Fibroblast of skin of left quadriceps (primary cell): Measurements from ENCODE around the gene KISS1.
"Not testable (repeated sequence)": the region's sequence is repeated elsewhere in the genome, so short reads cannot be mapped to it uniquely, and the experiment has no call there.

Experiments
- DNase-seq, 2 experiments: peaks; one replicate each; pipeline ENCODE4 v3.0.0-alpha.2; 2013; ENCODE audit warnings: low read depth in 2 of 2

KISS1 gene, protein sequence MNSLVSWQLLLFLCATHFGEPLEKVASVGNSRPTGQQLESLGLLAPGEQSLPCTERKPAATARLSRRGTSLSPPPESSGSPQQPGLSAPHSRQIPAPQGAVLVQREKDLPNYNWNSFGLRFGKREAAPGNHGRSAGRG

DNA sequence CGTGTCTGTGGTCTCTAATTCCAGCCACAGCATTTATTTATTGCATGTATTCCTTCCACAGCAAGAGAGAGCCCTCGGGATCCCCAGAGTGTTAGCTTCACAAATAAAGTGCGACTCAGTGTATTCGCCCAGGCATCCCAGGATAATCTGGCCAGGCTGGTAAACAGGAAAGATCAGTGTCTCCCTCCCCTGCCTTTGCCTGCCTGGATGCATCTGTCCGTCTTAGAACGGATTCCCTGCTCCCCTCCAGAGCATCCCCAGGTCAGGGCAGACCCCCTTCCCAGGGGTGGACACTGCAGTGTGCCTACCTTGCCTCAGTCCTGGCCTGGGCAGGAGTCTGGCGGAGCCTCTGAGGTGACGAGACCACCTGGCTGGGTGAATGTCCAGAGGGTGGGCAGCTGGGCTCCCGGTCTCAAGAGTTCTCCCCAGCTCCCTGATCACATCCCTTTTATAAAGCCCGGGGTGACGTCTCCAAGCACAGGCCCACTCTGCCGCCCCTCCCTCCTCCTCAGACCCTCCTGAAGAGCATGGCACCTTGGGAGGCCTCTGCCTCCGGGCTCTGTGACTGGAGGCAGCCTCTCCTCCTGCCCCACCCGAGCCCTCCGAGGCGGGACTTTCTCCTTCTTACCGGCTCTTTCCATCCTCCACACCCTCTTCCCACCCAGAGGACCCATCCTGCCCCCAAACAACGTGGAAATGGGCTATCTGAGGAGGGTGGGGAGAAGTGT lies at the start of gene KISS1:
Gene KISS1, minus strand, starts transcription at position 424 of the 728 bp plus-strand sequence. CDS start 3,615 bp downstream, outside the sequence.
- no peak for DNase-seq

DNA sequence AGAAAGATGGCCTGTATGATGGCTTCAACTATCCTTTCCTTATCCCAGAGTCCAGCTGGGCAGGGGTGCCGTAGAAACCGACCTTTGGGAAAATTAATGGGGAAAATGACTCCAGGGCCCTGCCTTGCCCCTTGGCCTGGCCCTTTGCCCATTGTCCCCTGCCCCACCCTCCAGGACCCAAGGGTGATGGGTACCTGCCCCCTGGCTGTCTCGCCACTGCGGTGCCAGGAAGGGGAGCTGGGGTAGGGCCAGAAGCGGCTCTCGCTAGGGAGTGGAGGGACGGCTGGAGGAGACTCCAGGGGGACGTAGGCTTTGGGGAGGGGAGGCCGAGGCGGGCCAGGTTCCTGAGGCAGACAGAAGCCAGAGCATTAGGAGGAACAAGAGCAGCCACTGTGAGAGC lies 46.6 kb upstream of the KISS1 start:
- no peak for DNase-seq

DNA sequence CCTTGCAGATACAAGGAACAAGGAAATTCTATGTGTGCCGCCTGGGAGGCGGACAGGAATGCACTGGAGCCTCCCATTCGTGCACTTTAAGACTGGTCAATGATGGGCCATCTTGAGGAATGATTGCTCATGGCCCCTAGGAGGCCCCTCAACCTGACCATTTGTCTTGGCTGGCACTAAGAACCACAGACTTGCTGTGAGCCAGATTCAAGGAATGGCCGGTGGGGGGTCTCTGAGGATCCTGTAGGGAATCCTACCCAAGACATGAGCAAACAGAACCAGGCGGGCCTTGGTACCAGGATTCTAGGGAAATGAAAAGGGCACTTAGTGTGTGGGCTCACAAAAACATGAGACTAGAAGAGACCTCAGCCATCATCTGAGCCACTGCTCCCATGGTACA lies 45.6 kb upstream of the KISS1 start:
- DNase-seq, result no peak

DNA sequence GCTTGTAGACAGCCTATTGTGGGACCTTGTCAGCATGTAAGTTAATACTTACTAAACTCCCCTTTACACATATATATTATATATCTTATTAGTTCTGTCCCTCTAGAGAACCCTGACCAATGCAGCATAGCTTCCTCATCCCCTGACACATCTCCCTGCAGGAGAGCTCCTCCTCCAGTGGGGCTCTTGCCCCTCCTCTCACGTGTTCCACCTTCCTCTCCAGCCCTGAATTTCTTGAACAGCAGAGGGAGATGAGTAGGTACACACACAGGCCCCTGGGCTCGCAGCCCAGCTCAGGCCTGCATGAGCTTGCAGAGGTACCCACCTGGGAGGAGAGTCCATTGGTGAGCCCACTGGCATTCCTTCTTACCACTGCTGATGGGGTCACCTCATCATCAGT lies 44.8 kb upstream of the KISS1 start:
- DNase-seq, result no peak

DNA sequence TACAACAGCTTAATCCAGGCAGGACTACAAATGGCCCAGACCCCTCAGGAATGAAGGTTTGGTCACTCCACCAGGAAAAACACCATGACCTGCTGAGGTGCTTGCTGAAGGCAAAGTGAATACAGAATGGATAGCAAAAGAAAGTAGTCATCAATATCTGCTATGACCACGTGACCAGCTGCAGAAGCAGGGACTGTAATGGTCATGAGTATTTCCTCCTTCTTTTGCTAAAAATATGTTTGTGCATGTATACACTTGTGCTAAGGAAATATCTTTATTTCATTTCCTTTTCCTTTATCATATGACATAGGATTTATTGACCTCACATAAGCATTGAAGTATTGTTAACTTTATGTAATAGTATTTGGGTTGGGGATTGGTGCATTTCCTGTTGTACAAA lies 43.9 kb upstream of the KISS1 start:
- DNase-seq, result no peak

- DNase-seq, result not testable (repeated sequence)
Measured at GRCh38 chr1:204239401-204239800, 43.1 kb upstream of the KISS1 start.

DNA sequence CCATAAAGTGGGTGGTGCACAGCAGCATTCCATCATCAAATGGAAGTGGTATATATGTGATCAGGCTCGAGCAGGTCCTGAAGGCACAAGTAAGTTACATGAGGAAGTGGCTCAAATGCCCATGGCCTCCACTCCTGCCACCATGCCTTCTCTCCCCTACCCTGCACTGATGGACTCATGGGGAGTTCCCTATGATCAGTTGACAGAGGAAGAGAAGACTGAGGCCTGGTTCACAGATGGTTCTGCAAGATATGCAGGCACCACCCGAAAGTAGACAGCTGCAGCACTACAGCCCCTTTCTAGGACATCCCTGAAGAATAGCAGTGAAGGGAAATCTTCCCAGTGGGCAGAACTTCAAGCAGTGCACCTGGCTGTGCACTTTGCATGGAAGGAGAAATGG lies 42.2 kb upstream of the KISS1 start:
- DNase-seq, result not testable (repeated sequence)

DNA sequence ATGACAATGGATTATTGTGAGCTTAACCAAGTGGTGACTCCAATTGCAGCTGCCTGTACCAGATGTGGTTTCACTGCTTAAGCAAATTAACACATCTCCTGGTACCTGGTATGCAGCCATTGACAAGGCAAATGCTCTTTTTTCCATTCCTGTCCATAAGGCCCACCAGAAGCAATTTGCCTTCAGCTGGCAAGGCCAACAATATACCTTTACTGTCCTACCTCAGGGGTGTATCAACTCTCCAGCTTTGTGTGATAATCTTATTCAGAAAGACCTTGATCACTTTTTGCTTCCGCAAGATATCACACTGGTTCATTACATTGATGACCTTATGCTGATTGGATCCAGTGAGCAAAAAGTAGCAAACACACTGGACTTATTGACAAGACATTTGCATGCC lies 41.2 kb upstream of the KISS1 start:
- not testable (repeated sequence) for DNase-seq

- DNase-seq, result peak; percentile 38 to 57
Measured at GRCh38 chr1:204232526-204232925, 36.2 kb upstream of the KISS1 start.

DNA sequence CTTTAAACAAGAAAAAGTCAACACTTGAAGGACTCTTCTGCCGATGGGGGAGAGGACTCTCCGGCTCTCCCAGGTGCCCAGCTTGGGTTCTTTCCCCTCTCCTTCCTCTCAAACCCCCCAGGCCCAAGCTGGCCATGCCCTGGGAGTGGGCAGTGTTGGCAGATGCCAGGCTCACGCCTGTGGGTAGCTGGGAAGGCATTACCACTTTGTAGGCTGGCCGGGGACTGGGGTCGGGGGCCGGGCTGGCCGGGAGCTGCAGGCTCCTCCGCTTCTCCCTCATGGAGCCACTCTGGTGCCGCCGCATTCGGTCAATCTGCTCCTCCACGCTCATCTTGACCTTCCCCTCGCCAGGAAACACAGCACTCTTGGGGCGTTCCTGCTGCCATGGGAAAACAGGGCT lies 33.9 kb upstream of the KISS1 start:
- DNase-seq, result no peak

DNA sequence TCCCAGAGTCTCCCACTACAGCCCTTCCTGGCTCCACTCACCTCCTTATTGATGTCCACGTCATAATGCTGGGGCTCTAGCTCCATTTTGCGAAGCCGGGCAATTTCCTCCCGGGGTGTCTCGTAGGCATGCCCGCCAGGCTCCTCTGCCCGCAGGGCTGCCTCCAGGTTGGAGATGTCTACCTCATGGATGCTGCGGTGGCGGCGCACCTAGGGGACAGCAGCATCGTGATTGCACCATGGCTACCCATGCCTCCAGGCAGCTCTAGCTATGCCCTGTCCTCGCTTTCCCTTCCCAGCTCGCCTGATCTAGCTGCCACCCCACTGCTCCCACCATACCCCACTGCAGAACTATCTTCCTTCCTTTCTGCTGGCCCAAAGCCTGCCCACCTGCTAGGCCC lies 32.6 kb upstream of the KISS1 start:
- no peak for DNase-seq

DNA sequence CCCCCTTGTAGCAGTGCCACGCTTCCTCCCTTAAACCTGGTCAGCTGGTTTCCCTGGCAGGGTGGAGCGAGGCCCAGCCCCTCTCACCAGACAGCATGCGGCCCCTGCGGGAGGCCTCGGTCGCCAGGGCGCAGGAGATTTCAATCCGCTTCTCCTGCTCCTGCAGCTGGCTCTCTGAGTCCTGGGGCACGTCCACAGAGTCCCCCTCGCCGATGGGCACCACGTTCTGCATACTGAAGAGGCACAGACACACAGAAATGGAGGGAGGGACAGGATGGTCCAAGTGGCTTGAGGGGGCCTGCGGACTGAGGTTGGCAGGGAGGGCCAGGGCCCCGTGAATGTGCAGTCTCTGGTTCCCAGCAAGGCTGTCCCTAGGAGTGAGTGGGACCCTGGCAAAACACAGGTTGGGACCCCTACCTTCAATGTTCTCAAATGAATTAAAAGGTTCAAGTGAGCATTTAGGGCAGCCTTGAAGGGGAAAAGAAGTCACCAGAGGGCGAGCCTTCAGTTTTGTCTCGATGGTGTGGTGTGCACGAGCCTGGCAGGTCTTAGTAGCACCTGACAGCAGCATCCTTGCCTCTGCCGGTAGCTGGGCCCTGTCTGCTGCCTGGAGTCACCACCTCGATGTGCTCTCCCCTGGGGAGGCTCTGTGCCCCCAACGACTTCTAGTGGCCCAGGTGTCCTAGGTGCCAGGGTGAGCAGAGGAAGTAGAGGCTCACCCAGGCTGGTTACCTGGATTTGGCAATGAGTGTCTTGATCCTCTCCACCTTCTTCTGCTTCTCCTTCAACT lies 31.9 kb upstream of the KISS1 start:
- DNase-seq, result no peak

GRCh38 chr1:204227351-204227750 lies 31.1 kb upstream of the KISS1 start:
- DNase-seq, result no peak

- no peak for DNase-seq
Measured at GRCh38 chr1:204225841-204226735, 29.8 kb upstream of the KISS1 start.

DNA sequence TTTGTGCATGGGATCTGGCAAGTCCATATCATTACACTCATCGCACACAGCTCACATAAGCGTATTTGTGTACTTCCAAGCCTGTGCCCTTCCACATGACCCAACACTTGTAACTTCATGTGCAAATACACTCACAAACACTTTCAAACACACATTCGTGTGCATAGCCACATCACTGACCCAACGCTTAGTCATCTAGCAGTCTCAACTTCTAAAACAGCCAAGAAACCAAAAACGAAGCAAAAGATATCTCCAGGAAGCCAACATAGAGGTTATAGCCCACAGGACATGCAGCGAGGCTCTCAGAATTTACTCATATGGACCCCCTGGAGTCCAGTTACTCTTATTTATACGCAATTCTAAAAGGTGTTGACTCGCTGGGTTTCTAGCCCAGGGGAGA lies 28.4 kb upstream of the KISS1 start:
- DNase-seq, result no peak

GRCh38 chr1:204223129-204223860 lies 27.0 kb upstream of the KISS1 start:
- DNase-seq, result no peak

GRCh38 chr1:204222764-204223055 lies 26.4 kb upstream of the KISS1 start:
- DNase-seq, result no peak

- no peak for DNase-seq
Measured at GRCh38 chr1:204222006-204222763, 25.9 kb upstream of the KISS1 start.

GRCh38 chr1:204221271-204221670 lies 25.0 kb upstream of the KISS1 start:
- DNase-seq, result no peak

DNA sequence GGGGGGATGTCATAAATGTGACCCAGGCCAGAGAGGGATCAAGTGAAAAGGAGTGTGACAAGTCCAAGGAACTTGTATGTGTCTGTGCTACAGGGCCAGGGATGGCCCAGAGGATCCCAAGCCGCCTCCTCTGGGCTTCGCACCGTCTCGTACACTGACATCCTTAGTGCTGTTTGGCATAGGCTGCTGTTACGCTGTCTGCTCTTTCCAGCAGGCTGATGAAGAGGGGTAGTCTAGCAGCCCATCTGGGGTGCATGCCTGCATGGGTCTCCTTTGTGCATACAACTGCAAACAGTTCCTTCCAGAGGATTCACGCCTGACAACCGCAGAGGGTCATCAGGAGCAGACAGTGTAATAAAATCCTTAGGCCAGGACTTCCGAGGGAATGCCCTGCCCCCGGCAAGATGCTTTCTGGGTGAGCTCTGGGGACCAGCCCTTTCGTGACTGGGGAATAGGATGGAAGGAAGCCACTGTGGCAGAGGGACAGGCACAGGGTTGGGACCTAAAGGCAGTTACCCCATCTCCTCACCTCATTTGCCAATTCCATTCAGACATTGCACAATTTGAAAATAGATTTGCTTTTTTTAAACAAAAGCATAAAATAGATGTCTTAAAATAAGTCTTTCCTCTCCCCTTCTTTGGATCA lies 23.8 kb upstream of the KISS1 start:
- DNase-seq, result no peak
